ENCODE measurements around the gene PUSL1.

PUSL1 gene

DNA sequence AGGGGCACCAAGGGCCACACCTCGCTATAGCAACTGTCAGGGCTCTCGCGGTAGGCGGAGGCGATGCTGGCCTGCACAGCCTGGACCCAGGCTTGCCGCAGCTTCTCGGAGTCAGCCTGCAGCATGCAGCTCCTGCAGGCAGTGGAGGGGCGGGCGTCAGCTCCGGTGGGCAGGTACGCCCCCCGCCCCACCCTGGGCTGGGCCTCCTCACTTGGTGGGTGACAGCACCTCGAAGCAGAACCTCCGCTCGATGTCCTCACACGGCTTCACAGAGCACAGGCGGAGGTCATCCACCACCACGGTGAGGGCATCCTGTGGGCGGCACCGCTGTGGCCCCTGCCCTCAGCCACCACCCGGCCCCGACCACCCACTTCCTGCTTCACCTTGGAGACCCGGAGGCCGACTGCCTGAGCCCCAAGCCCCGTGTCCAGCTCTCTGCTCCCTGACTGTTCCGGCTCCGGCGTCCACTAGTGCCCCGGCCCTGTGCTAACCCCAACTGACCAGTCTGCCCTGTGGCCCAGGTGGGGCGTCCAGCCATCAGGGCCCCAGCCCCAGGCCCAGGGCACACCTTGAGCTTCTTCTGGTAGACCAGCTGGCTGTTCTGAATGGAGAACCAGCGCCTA lies 10.5 kb upstream of the PUSL1 start:
- TF ChIP-seq, protein P1, sequence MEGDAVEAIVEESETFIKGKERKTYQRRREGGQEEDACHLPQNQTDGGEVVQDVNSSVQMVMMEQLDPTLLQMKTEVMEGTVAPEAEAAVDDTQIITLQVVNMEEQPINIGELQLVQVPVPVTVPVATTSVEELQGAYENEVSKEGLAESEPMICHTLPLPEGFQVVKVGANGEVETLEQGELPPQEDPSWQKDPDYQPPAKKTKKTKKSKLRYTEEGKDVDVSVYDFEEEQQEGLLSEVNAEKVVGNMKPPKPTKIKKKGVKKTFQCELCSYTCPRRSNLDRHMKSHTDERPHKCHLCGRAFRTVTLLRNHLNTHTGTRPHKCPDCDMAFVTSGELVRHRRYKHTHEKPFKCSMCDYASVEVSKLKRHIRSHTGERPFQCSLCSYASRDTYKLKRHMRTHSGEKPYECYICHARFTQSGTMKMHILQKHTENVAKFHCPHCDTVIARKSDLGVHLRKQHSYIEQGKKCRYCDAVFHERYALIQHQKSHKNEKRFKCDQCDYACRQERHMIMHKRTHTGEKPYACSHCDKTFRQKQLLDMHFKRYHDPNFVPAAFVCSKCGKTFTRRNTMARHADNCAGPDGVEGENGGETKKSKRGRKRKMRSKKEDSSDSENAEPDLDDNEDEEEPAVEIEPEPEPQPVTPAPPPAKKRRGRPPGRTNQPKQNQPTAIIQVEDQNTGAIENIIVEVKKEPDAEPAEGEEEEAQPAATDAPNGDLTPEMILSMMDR (IDR thresholded peaks at IDR 0.05; ENCODE audit: extremely low read depth, missing control alignments) = no peak
- DNase-seq (ENCODE audit: low spot score) = no peak

DNA sequence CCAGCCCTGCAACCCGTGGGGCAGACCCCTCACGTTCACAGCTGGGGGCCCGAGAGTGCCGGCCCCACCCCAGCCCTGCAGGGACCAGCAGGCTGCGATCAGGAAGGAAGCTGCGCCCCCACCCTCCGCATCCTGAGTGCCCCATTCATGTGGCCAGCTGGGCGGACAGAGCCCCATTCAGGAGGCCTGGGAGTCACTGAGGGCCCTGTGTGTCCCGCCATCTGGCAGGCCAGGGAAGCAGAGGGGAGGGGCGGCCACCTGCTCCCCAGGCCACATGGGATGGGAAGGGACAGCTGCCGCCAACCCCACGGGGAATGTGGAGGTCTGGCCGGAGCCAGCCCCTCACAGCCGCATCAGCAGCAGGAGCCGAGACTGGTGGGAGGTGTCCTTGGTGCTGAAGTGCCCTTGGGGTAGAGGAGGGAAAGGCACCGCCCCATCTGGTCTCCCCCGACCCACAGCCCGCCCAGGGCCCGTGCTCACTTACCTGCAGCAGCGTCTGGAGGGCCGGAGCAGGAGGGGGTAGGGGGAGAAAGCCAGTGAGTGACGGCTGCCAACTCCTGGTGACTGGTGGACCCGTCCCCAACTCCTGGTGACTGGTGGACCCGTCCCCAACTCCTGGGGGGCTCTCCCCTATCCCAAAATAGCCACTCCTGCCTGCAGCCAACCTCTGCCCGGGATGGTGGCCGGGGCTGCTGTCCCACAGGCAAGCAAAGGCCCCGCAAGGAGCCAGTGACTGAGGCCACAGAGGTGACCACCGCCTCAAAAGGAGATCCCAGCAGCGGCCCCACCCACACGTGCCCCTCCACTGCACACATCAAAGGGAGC lies 9.3 kb upstream of the PUSL1 start:
- no peak for DNase-seq (ENCODE audit: low spot score)
- TF ChIP-seq, protein P1 (IDR thresholded peaks at IDR 0.05; ENCODE audit: extremely low read depth, missing control alignments) = no peak

DNA sequence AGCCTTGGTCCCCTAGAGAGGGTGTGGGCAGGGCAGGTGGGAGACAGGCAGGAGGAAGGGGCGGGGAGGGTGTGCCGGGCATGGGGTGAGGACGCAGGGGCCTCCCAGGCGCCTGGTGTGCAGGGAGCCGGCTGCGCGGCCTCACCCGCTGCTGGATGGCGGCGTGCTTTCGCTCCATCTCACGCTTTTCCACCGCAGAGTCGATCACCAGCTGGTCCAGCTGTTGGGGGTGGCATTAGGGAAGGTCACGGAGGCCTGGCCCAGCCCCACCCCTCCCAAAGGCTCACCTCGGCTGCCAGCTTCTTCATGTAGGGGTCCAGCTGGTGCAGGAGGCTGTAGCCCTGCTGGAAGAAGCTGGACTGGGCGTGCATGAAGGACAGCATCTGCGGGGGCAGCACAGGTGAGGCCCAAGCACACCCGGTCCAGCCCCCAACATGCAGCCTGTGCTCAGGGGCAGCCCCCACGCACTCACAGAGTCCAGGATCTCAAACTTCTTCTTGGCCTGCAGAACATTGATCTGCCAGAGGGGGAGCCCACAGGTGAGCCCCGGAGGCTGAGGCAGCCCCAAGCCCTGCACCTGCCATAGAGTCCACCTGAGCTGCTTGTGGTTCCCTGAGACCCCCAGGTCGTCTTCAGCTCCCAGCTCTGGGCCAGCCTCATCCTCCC lies 8.6 kb upstream of the PUSL1 start:
- TF ChIP-seq, protein P1 (IDR thresholded peaks at IDR 0.05; ENCODE audit: extremely low read depth, missing control alignments) = peak; percentile 26
- peak; percentile 76 for DNase-seq (ENCODE audit: low spot score)

DNA sequence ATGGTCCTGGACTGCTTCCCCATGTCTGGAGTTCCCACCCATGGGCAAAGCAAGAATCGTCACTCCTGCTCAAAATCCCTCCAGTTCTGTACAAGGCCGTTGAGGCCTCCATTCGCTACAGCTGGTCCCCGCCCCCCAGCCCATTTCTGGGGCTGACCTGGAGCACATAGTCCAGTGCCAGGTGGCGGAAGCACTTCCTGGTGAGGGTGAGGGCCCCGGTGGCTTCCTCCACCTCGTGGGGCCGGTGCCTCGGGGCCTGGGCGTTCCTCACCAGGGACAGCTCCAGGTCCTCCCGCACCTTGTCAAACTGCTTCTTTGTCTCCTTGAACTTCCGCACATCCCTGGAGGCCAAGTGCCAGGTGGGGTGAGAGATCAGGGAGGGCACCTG lies 8.1 kb upstream of the PUSL1 start:
- DNase-seq (ENCODE audit: low spot score) = no peak
- TF ChIP-seq, protein P1 (IDR thresholded peaks at IDR 0.05; ENCODE audit: extremely low read depth, missing control alignments) = no peak

DNA sequence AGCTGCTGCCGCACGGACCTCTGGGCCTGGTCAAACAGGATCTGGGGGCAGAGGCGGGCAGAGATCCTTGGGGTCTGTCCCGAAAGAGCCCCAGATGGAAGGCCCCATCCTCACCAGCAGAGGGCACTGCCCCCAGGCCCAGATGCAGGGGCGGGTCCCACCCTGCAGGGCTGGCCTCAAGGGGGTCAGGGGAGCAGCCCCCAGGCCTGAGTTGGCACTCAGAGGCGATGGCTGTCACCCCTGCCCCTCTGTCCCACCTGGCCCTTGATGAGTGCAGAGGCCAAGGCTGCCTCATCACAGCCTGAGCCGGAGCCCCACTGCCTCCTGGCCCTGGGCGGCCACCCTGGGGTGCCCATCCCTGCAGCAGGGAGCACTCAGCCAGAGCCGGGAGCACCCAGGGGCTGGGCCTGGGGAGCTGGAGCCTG lies 6.4 kb upstream of the PUSL1 start:
- DNase-seq (ENCODE audit: low spot score) = no peak
- TF ChIP-seq, protein P1 (IDR thresholded peaks at IDR 0.05; ENCODE audit: extremely low read depth, missing control alignments) = peak; percentile 23

DNA sequence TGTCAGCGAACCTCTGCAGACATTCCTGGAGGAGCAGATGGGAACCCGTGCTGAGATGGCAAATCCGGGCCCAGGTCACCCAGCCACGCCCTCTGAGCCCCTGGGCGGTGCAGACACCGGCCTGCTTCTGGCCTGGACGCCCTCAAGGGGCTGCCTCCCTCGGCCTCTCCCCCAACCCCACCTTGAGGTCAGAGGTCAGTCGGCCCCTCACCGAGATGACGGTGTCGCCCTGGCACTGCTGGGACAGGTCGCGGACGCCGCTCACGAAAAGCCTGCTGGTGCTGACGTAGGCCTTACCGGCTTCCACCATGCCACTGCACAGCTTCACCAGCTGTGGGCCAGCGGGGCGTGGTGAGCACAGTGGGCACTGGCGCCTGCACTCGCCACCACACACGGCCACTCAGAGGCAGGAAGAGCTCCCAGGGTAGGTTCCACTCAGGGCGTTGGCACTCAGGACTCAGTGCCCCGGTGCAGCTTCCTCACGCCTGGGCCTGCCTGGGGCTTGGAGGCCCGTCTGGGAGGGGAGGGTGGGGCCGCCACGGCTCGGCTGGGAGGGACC lies 5.4 kb upstream of the PUSL1 start:
- no peak for DNase-seq (ENCODE audit: low spot score)
- TF ChIP-seq, protein P1 (IDR thresholded peaks at IDR 0.05; ENCODE audit: extremely low read depth, missing control alignments) = no peak

DNA sequence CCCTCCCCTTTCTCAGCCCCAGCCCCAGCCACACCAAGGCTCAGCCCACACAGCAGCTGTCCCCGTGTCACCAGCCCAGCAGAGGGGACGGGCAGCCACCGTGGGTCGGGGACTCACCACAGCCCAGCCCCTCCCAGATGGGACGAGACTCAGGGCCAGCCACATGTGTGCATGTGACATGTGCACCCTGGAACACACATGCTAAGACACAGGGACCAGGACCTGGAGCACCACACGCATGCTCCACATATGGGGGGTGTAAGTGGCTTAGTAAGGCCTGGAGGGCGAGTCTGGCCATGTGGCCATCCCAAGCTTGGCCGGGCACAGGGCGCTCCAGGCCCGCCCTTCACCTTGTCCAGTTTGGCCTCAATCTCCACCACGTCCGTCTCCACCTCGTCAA lies 4.7 kb upstream of the PUSL1 start:
- no peak for DNase-seq (ENCODE audit: low spot score)
- TF ChIP-seq, protein P1 (IDR thresholded peaks at IDR 0.05; ENCODE audit: extremely low read depth, missing control alignments) = no peak

Data from GM20000 (cell line).